CD4-positive, alpha-beta memory T cell (primary cell): ENCODE data around the gene SLC8B1. TPM values are rescaled to one million over a fixed set of nuclear protein-coding genes. Genes with fewer than 3 reads are reported as not detected.

Experiments
- CTCF ChIA-PET: fragments of 350-600 bp; sonication (Branson Sonifier 250); formaldehyde crosslinking; loops from one replicate; lab custom pipeline; 2021; ENCODE audit warnings: inconsistent platforms; ENCODE audit not compliant: partially characterized antibody; lab: Charles Lee
- POLR2A ChIA-PET: fragments of 350-600 bp; sonication (Branson Sonifier 250); formaldehyde crosslinking; loops from one replicate; lab custom pipeline; 2021; ENCODE audit not compliant: partially characterized antibody; lab: Charles Lee
- DNase-seq, 5 donors: peaks; one replicate each; pipeline versions ENCODE4 v3.0.0 to v3.0.0-alpha.2; 2020 to 2022; ENCODE audit warnings: mixed read lengths in 1 of 5
- H3K27ac ChIP-seq: one replicate; pipeline ENCODE4 v1.7.0; 2013; ENCODE audit warnings: low read depth, low read length
- H3K27me3 ChIP-seq: 2 replicates; pipeline ENCODE4 v1.7.0; 2013; ENCODE audit warnings: mild to moderate bottlenecking, low read length, moderate library complexity; ENCODE audit not compliant: insufficient read depth
- H3K36me3 ChIP-seq: 2 replicates; pipeline ENCODE4 v1.7.0; 2013; ENCODE audit warnings: mild to moderate bottlenecking, low read length, moderate library complexity; ENCODE audit not compliant: insufficient read depth
- H3K4me1 ChIP-seq: 2 replicates; pipeline ENCODE4 v1.7.0; 2013; ENCODE audit warnings: mild to moderate bottlenecking, low read length, moderate library complexity; ENCODE audit not compliant: insufficient read depth
- H3K4me3 ChIP-seq, 2 donors: one replicate each; pipeline ENCODE4 v1.7.0; 2013; ENCODE audit warnings: low read length in 2 of 2, mild to moderate bottlenecking in 1 of 2
- H3K9me3 ChIP-seq, 2 donors: one replicate each; pipeline ENCODE4 v1.7.0; 2013; ENCODE audit warnings: low read length in 2 of 2, control low read depth in 1 of 2; ENCODE audit not compliant: control insufficient read depth in 1 of 2
- H3K27ac Mint-ChIP-seq, 7 donors: one replicate each; pipeline ENCODE4 v1.8.0; 2020 to 2021; ENCODE audit warnings: mixed read lengths in 7 of 7, mild to moderate bottlenecking in 6 of 7, inconsistent platforms in 3 of 7, moderate library complexity in 3 of 7
- H3K27me3 Mint-ChIP-seq, 2 donors: one replicate each; pipeline ENCODE4 v1.8.0; 2020 to 2021; ENCODE audit warnings: mixed read lengths in 2 of 2
- H3K36me3 Mint-ChIP-seq, 2 donors: one replicate each; pipeline ENCODE4 v1.8.0; 2020 to 2021; ENCODE audit warnings: mixed read lengths in 2 of 2, inconsistent platforms in 1 of 2, mild to moderate bottlenecking in 1 of 2
- H3K4me1 Mint-ChIP-seq, 4 donors: one replicate each; pipeline ENCODE4 v1.8.0; 2020 to 2021; ENCODE audit warnings: mixed read lengths in 4 of 4, mild to moderate bottlenecking in 1 of 4
- H3K4me3 Mint-ChIP-seq, 8 donors: one replicate each; pipeline ENCODE4 v1.8.0; 2020 to 2021; ENCODE audit warnings: mixed read lengths in 8 of 8, mild to moderate bottlenecking in 7 of 8, moderate library complexity in 6 of 8, inconsistent platforms in 3 of 8
- H3K9me3 Mint-ChIP-seq, 8 donors: one replicate each; pipeline ENCODE4 v1.8.0; 2020 to 2021; ENCODE audit warnings: mixed read lengths in 8 of 8, mild to moderate bottlenecking in 5 of 8, inconsistent platforms in 3 of 8, moderate library complexity in 1 of 8
- intact Hi-C: fragments of 100-400 bp; cut with micrococcal nuclease; formaldehyde crosslinking; loops from one replicate; pipeline ENCODE4 v1.15.1; 2023
- polyA plus RNA-seq, 2 donors: library from polyadenylated mRNA; unstranded; fragments of 300-500 nt; fragmentation: Illumina TruSeq; gene quantifications; one replicate each; pipeline ENCODE4 v1.2.3, GENCODE V29; 2021
- total RNA-seq, 2 experiments: library from RNA; stranded (reverse); gene quantifications; one replicate each; pipeline ENCODE4 v1.2.3, GENCODE V29; 2021

Gene SLC8B1
- total and polyA plus RNA-seq, 4 experiments from 2014 or later, result 33.9 to 93.5 (median 71.5) TPM

DNA sequence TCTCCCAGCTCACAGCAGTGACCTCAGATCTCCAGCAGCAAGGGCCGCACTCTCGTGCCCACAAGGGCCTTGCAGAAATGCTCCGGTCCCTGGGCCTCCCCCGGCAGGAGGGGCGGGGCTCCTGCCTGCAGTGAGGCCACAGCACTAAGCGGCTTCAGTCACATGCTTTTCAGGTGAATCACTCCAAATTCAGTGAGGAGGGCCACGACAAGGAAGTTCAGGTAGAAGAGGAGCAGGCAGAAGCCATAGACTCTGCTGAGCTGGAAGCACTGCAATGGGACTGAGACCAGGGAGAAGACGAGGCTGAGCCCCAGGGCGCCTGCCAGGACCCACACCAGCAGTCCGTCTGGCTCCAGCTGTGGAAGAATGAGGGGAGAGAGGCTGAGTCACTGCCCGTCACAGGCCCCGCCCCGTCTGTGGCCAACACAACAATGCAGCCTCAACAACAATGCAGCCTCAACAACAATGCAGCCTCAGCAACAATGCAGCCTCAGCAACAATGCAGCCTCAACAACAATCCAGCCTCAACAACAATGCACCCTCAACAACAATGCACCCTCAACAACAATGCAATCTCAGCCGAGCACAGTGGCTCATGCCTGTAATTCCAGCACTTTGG is 35.2 kb downstream of the SLC8B1 start:
- H3K4me3 Mint-ChIP-seq, result no peak overlapping the region
- intact Hi-C loops, result no loop called here
- DNase-seq, result no peak
- H3K36me3 Mint-ChIP-seq, result peaks cover 14 to 61% of the 10 kb centered on the region in 2 donors
- no peaks in the 10 kb centered on the region for H3K9me3 Mint-ChIP-seq
- H3K27ac ChIP-seq, result no peak overlapping the region
- H3K4me3 ChIP-seq, result no peak overlapping the region
- H3K36me3 ChIP-seq, result peaks cover 12% of the 10 kb centered on the region
- H3K9me3 ChIP-seq, result no peaks in the 10 kb centered on the region
- H3K4me1 ChIP-seq, result peaks cover 9% of the 10 kb centered on the region
- H3K27me3 Mint-ChIP-seq, result no peaks in the 10 kb centered on the region
- CTCF ChIA-PET, result no interaction called here
- peak overlapping the region in 5 of 7 donors; percentile 42 to 74 (median 62) for H3K27ac Mint-ChIP-seq
- peaks cover 5 to 12% (median 9%) of the 10 kb centered on the region in 4 donors for H3K4me1 Mint-ChIP-seq
- no peaks in the 10 kb centered on the region for H3K27me3 ChIP-seq
- POLR2A ChIA-PET, result no interaction called here

DNA sequence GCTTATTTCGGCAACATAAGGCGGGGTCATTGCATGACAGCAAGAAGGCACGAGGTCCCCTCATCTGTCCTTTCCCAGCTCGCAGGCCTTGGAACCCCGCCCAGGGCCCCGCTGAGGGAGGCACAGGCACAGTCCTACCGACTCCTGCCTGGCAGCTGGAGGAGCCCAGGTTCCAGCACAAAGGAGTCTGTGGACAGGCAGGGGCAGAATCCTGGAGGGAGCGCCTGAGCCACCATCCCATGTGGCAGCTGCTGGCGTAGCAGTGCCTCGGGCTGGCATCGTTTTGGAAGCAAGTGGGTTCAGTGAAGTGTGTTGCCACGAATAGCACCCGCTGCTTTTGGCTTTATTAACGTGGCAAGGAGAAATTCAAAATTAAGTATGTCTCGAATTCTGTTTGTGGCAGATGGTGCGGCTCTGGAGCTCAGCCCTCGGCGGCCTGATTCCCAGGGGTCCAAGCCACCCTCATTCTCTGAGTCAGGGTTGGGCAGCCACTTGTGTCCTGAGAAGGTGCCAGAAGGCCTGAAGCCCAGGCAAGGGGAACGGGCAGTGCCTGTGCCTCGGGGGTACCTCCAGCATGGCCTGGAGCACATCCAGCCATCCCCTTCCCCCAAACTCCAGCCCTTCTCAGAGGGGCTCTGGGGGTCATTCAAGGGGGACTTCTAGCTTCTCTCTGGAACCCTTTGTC is 35.9 kb downstream of the SLC8B1 start:
- H3K9me3 ChIP-seq, result no peaks in the 10 kb centered on the region
- H3K4me3 Mint-ChIP-seq, result no peak overlapping the region
- H3K4me3 ChIP-seq, result no peak overlapping the region
- no peak overlapping the region for H3K27ac ChIP-seq
- H3K36me3 ChIP-seq, result peaks cover 11% of the 10 kb centered on the region
- intact Hi-C loops, result no loop called here
- H3K27ac Mint-ChIP-seq, result no peak overlapping the region
- H3K4me1 Mint-ChIP-seq, result peaks cover 5 to 12% (median 9%) of the 10 kb centered on the region in 4 donors
- no peak for DNase-seq
- peaks cover 9% of the 10 kb centered on the region for H3K4me1 ChIP-seq
- H3K27me3 ChIP-seq, result no peaks in the 10 kb centered on the region
- H3K9me3 Mint-ChIP-seq, result no peaks in the 10 kb centered on the region
- ChIA-PET CTCF (interaction anchor here (1.2 kb wide), 1 partner anchor 10 kb away, joined by 3 read pairs; no protein-coding TSS in a partner anchor), POLR2A (no interaction called here)
- H3K36me3 Mint-ChIP-seq, result peaks cover 14 to 59% of the 10 kb centered on the region in 2 donors
- H3K27me3 Mint-ChIP-seq, result no peaks in the 10 kb centered on the region

DNA sequence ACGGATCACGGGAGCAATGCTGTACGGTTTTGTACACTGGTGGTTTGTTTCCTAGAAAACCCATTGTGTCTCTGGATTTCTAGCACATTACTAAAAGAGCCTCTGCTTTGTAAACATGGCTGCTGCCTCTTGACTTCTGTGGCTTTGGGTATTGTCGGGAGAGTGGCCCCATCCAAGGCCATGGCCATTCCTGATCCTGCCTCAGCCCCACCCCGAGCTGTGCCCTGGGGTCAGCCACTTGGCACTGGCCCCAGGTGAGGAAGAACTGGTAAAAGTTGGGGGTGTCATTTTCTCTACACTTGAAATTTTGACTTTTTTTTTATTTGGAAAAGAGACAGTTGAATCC is 36.5 kb downstream of the SLC8B1 start:
- Mint-ChIP-seq H3K9me3 (no peaks in the 10 kb centered on the region), H3K4me1 (peaks cover 5 to 12% (median 7%) of the 10 kb centered on the region in 4 donors), H3K36me3 (peaks cover 14 to 56% of the 10 kb centered on the region in 2 donors), H3K27ac (peak overlapping the region in 4 of 7 donors; percentile 22 to 75 (median 45)), H3K27me3 (no peaks in the 10 kb centered on the region), H3K4me3 (no peak overlapping the region)
- ChIA-PET POLR2A (no interaction called here), CTCF (interaction anchor here (1.2 kb wide), 1 partner anchor 9 kb away, joined by 3 read pairs; no protein-coding TSS in a partner anchor)
- no peaks in the 10 kb centered on the region for H3K9me3 ChIP-seq
- no peak for DNase-seq
- H3K27me3 ChIP-seq, result no peaks in the 10 kb centered on the region
- peaks cover 11% of the 10 kb centered on the region for H3K36me3 ChIP-seq
- peaks cover 7% of the 10 kb centered on the region for H3K4me1 ChIP-seq
- H3K4me3 ChIP-seq, result no peak overlapping the region
- intact Hi-C loops, result no loop called here
- no peak overlapping the region for H3K27ac ChIP-seq

DNA sequence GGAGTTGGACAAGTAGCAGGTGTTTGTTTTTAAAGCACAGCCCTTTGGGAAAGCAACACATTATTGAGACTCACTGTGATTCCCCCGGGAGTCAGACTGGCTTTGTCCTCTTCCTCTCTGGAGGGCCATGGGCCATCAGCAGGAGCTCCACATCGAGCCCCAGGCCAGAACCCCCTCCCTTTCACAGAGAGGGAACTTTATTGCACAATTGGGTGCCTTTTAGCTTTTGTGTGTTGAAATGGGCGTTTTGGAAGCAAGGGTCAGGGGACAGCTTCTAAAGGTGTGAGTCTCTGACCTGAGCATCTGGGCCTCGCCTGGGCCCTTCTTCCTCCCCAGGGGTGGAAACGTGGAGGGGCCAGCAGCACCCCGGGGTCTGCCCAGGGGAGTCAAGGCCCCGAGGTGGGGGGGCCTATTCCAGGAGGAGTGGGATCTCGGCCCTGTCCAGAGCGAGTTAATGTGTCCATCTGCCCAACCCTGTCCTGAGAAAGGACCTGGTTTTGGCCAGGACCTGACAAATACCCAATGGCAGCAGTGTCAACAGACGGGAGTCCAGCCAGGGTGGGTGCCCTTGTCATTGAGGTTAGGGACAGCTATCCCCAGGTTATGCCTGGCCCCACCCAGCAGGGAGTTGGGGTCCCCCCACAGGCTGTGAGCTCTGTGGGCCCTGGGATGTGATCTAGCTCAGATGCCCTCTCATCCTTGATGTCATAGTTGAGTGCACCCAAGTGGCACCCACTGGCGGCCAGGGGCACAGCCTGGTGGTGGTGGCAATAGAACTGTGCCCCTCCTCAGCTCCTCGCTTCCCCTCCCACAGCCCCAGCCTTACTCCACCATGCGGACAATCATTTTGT is 37.1 kb downstream of the SLC8B1 start:
- peaks cover 17% of the 10 kb centered on the region for H3K36me3 ChIP-seq
- no peaks in the 10 kb centered on the region for H3K9me3 Mint-ChIP-seq
- intact Hi-C loops, result no loop called here
- ChIA-PET POLR2A (no interaction called here), CTCF (interaction anchor here (0.8 to 1.2 kb wide), 2 partner anchors 9 to 61 kb away, joined by 3 read pairs; no protein-coding TSS in a partner anchor)
- H3K36me3 Mint-ChIP-seq, result peaks cover 14 to 58% of the 10 kb centered on the region in 2 donors
- H3K27ac Mint-ChIP-seq, result peak overlapping the region in 4 of 7 donors; percentile 22 to 75 (median 45)
- H3K4me1 ChIP-seq, result peaks cover under 1% of the 10 kb centered on the region
- no peak overlapping the region for H3K27ac ChIP-seq
- DNase-seq, result no peak
- H3K27me3 ChIP-seq, result no peaks in the 10 kb centered on the region
- H3K9me3 ChIP-seq, result no peaks in the 10 kb centered on the region
- H3K27me3 Mint-ChIP-seq, result no peaks in the 10 kb centered on the region
- no peak overlapping the region for H3K4me3 ChIP-seq
- no peak overlapping the region for H3K4me3 Mint-ChIP-seq
- peaks cover under 1 to 8% (median 4%) of the 10 kb centered on the region in 4 donors for H3K4me1 Mint-ChIP-seq

DNA sequence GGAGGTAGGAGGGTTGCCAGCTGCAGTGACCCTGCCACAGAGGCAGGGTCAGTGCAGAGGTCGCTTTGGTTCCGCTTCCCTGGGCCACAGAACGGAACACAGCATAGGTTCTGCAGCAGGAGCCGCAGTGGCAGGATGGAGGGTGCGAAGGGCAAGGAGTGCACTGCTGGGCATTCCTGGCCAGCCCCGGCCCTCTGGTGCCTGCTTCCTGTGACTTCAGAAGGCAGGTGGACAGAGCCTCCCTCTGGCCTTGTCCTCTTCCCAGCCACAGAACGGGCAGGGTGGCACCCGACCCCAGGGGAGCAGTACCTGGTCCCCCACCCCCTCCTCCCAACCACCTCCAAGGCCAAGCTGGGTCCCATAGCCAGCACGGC is 37.7 kb downstream of the SLC8B1 start:
- intact Hi-C loops, result no loop called here
- Histone ChIP-seq H3K4me3 (no peak overlapping the region), H3K27ac (no peak overlapping the region), H3K36me3 (peaks cover 22% of the 10 kb centered on the region), H3K9me3 (no peaks in the 10 kb centered on the region), H3K4me1 (no peaks in the 10 kb centered on the region), H3K27me3 (no peaks in the 10 kb centered on the region)
- no peak for DNase-seq
- Mint-ChIP-seq H3K4me1 (peaks cover 0 to 2% (median under 1%) of the 10 kb centered on the region in 4 donors), H3K9me3 (no peaks in the 10 kb centered on the region), H3K36me3 (peaks cover 12 to 56% of the 10 kb centered on the region in 2 donors), H3K27ac (no peak overlapping the region), H3K4me3 (no peak overlapping the region), H3K27me3 (no peaks in the 10 kb centered on the region)
- ChIA-PET CTCF (interaction anchor here (0.8 kb wide), 1 partner anchor 60 kb away, joined by 3 read pairs; no protein-coding TSS in a partner anchor), POLR2A (no interaction called here)

DNA sequence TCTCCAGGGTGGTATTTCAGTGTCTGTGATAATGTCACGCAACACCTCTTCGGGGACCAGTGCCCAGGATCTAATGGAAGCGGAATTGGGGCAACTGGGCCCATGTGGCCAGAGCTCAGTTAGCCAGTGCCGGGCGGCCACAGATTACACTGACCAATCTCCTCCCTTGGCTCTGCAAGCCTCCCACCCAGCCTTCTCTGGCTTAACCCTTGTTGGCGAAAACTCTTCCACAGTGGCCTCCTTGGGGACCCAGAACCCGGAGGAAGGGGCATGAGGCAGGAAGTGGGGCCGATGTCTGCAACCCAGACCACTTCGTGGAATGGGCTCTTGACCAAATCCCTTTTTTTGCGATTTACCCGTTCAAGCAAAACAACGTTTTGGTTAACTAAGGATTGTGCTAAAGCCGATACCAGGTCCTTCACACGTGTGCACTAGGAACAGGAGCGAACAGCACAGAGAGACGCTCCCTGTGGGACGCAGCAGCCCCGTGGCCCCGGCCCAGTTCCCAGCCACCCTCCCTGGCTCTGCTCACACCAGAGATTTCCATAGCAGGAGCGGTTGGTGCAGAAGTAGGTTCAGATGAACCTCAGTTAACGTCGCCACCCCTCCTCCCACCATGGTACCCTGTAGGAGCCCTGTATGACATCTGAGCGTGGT is 38.2 kb downstream of the SLC8B1 start:
- Histone ChIP-seq H3K9me3 (no peaks in the 10 kb centered on the region), H3K27me3 (no peaks in the 10 kb centered on the region), H3K36me3 (peaks cover 27% of the 10 kb centered on the region), H3K4me3 (no peak overlapping the region), H3K27ac (no peak overlapping the region), H3K4me1 (no peaks in the 10 kb centered on the region)
- Mint-ChIP-seq H3K36me3 (peaks cover 12 to 55% of the 10 kb centered on the region in 2 donors), H3K27me3 (no peaks in the 10 kb centered on the region), H3K4me3 (no peak overlapping the region), H3K27ac (peak overlapping the region in 1 of 7 donors; percentile 41), H3K4me1 (peaks cover 0 to 1% (median 0%) of the 10 kb centered on the region in 4 donors), H3K9me3 (no peaks in the 10 kb centered on the region)
- ChIA-PET POLR2A (no interaction called here), CTCF (no interaction called here)
- intact Hi-C loops, result no loop called here
- DNase-seq, result no peak
